DND-41 (cell line): ENCODE results near the gene TP53TG3.
"Not testable (repeated sequence)": the region's sequence is repeated elsewhere in the genome, so short reads cannot be mapped to it uniquely, and the experiment has no call there.

Experiments used
- EZH2 ChIP-seq: IDR thresholded peaks from 3 replicates; pipeline ENCODE4 v1.6.1; 2012; ENCODE audit warnings: borderline replicate concordance, low read depth, mild to moderate bottlenecking, moderate library complexity, low read length, inconsistent platforms; ENCODE audit not compliant: severe bottlenecking
- TF ChIP-seq, protein P1 (sequence below): IDR thresholded peaks from 2 replicates; pipeline ENCODE4 v1.5.1; 2012; ENCODE audit warnings: borderline replicate concordance, low read length, moderate library complexity, mild to moderate bottlenecking; ENCODE audit not compliant: poor library complexity, severe bottlenecking; ENCODE audit errors: extremely low read depth

GRCh38 chr16:32650876-32651275, 25.1 kb downstream of the TP53TG3 start:
- not testable (repeated sequence) for TF ChIP-seq EZH2
- TF ChIP-seq, protein P1, sequence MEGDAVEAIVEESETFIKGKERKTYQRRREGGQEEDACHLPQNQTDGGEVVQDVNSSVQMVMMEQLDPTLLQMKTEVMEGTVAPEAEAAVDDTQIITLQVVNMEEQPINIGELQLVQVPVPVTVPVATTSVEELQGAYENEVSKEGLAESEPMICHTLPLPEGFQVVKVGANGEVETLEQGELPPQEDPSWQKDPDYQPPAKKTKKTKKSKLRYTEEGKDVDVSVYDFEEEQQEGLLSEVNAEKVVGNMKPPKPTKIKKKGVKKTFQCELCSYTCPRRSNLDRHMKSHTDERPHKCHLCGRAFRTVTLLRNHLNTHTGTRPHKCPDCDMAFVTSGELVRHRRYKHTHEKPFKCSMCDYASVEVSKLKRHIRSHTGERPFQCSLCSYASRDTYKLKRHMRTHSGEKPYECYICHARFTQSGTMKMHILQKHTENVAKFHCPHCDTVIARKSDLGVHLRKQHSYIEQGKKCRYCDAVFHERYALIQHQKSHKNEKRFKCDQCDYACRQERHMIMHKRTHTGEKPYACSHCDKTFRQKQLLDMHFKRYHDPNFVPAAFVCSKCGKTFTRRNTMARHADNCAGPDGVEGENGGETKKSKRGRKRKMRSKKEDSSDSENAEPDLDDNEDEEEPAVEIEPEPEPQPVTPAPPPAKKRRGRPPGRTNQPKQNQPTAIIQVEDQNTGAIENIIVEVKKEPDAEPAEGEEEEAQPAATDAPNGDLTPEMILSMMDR, result not testable (repeated sequence)
